VCaP (cell line): Measurements from ENCODE around the gene HEYL.

Source experiments
- H3K27ac ChIP-seq: fragments of 450-650 bp; 2 replicates; pipeline ENCODE4 v1.5.1; 2017
- CTCF ChIP-seq: fragments of 450-650 bp; conservative IDR thresholded peaks from 2 replicates; pipeline ENCODE4 v1.5.1; 2017; ENCODE audit warnings: mild to moderate bottlenecking, moderate library complexity

HEYL gene

GRCh38 chr1:39681999-39682398 lies 42.6 kb upstream of the HEYL start:
- no peak overlapping the region for H3K27ac ChIP-seq
- TF ChIP-seq CTCF, result no peak

DNA sequence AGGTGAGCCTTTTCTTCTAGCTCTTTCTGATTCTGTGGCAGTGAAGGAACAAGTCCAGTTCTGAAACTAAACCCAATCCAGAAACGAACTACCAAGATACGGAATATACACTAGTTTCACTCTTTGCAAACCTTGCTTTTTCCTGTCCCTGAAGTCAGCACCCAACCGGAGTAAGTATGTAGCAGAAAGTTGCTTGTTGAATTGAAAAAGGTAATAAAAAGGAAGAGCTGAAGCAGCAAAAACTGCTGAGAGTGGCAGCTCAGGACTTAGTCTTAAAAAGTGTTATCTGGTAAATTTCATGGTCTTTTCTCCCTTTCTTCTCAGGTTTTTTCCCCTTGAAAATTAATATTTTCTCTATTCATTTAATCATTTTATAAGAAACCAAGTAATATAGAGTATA lies 41.9 kb upstream of the HEYL start:
- no peak overlapping the region for H3K27ac ChIP-seq
- TF ChIP-seq CTCF, result no peak

DNA sequence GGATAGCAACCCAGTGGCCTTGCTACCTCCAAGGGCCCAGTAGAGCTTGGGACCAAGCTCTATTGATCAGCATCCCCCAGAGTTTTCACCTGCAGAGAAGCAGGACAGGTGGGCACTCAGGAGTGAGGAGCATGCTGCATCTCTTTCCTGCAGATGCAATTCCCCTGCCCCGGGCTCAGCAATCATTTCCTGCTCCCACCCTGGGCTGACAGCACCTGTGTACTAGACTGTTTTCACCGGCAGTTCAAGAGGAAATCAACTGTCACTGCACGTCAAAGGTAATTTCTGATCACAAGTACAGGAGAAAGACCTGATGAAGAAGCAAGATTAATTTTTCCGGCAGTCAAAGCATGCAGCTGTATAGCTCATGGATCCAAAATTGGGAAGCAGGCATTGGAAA lies 41.3 kb upstream of the HEYL start:
- no peak overlapping the region for H3K27ac ChIP-seq
- no peak for TF ChIP-seq CTCF

DNA sequence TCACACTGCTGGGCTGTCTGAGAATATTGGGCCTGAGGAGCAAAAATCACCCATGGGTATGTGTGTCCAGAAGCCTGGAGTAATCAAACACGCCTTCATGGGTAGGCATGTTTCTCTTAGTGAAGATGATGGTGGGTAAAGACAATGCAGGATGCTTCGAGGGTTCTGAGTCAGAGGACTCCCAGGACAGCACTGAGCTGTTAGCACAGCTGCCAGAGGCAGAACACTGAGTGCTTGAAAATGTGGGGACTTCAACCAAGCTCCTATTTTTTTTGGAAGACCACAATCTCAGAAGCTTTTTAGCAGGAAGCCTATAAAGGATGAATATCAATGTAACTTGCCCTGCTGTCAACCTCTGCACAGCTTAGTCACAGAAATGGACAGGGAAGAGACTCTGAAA lies 40.4 kb upstream of the HEYL start:
- no peak overlapping the region for H3K27ac ChIP-seq
- no peak for TF ChIP-seq CTCF

DNA sequence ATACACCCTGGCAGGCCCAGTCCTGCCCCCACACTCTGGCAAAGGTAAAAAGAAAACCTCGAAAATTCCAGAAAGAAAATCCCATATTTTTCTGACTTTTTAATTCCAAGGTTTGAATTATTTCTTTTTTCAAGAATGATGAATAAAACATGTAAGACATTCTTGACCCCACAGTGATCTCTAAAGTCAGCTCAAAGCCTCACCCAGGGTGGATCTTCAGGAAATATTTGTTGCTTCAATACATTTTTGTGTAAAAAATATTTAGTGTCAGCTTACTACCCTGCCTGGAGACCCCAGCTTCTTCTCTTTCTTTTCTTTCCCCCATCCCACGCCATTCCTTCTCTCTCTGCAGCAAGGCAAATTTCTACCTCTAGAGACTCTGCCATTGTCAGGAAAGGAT lies 39.4 kb upstream of the HEYL start:
- no peak overlapping the region for H3K27ac ChIP-seq
- no peak for TF ChIP-seq CTCF

DNA sequence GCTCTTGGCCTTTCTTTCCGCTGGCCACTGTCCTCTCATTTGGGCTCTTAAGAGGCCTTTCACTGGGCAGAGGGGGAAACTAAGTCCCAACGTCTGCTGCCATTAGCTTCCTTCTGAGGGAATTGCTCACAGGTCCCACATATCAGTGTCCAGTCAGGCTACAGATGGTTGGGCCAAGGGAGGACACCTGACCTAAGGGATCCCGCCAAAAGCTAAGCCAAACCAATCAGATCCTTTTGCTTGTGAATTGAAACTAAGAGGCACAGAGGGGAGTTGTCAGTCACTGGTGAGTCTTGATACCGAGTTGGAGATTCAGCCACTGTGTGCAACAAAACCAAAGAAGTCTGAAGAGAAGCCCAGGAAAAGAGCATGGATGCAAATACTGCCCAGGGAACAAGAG lies 38.2 kb upstream of the HEYL start:
- TF ChIP-seq CTCF, result no peak
- H3K27ac ChIP-seq, result no peak overlapping the region

- H3K27ac ChIP-seq, result no peak overlapping the region
- TF ChIP-seq CTCF, result no peak
Observed at GRCh38 chr1:39676948-39677548, 37.6 kb upstream of the HEYL start.

DNA sequence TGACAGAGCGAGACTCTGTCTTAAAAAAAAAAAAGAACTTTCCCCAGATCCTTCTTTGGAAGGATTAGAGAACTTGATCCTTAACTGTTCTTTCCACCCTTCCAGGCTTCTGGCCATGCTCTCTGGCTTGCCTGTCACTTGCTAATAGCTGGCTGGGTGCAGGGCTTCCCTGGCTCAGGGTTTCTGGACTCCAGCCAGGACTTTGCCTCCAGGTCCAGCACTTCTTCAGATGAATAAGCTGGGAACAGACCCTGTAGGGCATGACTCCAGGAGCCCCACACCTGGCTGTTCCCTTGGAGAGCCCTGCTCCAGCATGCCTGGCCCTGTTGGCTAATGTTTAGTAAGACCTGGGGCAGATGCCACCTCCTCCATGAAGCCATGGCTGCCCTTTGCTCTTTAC lies 35.8 kb upstream of the HEYL start:
- no peak overlapping the region for H3K27ac ChIP-seq
- no peak for TF ChIP-seq CTCF
